22Rv1 (cell line): ENCODE results near the gene FBXO31.

Experiments used
- ZFX ChIP-seq: fragments of 450-650 bp; IDR thresholded peaks from 2 replicates; pipeline ENCODE4 v1.6.1; 2017; ENCODE audit warnings: antibody characterized with exemption, borderline replicate concordance
- TF ChIP-seq, protein P1 (sequence below): fragments of 450-650 bp; IDR thresholded peaks from 2 replicates; pipeline ENCODE4 v1.5.1; 2017; ENCODE audit warnings: mild to moderate bottlenecking

DNA sequence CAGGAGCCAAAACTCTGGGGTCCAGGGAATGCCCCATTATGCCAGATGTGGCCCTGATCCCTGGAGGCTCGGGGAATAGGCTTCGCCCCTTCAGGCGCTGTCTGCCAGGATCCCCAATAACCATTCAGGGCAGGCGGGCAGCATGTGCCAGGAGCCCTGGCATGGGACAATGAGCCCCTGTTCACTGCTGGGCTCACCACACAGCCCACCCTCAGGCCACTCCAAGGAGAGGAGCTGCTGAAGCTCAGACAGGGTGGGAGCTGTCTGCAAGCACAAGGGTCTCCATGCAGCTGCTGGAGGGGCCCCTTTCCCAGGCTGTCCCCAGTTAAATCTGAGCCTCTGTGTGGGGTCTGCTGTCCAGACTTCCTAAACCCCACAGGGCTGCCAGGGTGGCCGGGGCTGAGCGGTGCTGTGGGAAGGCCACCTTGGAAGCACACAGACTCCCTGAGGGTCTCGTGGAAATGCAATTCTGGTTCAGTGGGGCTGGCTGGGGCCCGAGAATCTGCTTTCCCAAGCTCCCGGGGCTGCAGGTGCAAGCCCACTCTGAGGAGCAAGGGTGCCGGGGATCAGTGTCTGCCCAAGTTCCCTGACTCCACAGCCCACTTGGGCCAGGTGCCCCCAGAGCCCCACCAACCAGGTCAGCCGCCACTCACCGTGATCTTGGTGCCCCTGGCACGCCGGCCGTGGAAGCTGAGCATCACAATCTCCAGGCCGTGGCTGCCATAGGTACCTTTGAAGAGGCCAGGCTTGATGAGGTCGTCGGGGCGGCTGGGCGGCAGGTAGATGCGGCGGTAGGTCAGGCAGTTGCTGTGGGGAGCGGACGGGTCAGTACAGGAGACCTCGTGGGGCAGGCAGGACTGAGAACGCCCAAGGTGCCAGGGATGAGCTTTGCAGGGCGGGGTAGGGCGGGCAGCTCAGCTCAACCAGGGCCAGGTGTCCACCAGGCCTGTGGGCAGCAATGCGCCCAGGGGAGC, 48.6 kb downstream of the FBXO31 start:
- TF ChIP-seq, protein P1, sequence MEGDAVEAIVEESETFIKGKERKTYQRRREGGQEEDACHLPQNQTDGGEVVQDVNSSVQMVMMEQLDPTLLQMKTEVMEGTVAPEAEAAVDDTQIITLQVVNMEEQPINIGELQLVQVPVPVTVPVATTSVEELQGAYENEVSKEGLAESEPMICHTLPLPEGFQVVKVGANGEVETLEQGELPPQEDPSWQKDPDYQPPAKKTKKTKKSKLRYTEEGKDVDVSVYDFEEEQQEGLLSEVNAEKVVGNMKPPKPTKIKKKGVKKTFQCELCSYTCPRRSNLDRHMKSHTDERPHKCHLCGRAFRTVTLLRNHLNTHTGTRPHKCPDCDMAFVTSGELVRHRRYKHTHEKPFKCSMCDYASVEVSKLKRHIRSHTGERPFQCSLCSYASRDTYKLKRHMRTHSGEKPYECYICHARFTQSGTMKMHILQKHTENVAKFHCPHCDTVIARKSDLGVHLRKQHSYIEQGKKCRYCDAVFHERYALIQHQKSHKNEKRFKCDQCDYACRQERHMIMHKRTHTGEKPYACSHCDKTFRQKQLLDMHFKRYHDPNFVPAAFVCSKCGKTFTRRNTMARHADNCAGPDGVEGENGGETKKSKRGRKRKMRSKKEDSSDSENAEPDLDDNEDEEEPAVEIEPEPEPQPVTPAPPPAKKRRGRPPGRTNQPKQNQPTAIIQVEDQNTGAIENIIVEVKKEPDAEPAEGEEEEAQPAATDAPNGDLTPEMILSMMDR: no peak
- no peak for TF ChIP-seq ZFX
